ENCODE data around the gene RPS6KA3.
"Not testable (repeated sequence)": the region's sequence is repeated elsewhere in the genome, so short reads cannot be mapped to it uniquely, and the experiment has no call there.

DNA sequence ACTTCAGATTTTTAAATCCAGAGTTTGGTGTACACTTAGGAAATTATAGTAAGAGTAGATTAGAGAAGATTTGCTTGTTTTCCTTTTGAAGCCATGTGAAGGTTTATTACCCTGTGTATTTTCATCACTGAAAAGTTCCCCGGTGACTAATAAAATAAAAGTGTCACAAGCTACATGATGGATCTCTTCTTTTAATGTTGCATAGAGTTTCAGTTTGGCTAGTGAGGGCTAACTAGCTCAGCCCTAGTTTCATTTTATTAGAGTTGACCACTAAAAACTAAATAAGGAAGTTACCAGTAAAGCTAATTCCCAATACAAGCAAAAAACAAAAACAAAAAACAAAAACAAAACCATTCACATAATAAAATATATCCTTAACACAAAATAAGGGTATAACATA, 139.9 kb downstream of the RPS6KA3 start:
- not testable (repeated sequence) for TF ChIP-seq POLR2AphosphoS5 (IDR thresholded peaks at IDR 0.05)
- TF ChIP-seq, protein P1, sequence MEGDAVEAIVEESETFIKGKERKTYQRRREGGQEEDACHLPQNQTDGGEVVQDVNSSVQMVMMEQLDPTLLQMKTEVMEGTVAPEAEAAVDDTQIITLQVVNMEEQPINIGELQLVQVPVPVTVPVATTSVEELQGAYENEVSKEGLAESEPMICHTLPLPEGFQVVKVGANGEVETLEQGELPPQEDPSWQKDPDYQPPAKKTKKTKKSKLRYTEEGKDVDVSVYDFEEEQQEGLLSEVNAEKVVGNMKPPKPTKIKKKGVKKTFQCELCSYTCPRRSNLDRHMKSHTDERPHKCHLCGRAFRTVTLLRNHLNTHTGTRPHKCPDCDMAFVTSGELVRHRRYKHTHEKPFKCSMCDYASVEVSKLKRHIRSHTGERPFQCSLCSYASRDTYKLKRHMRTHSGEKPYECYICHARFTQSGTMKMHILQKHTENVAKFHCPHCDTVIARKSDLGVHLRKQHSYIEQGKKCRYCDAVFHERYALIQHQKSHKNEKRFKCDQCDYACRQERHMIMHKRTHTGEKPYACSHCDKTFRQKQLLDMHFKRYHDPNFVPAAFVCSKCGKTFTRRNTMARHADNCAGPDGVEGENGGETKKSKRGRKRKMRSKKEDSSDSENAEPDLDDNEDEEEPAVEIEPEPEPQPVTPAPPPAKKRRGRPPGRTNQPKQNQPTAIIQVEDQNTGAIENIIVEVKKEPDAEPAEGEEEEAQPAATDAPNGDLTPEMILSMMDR (IDR thresholded peaks at IDR 0.05 in 8 of 11, conservative IDR thresholded peaks at IDR 0.05 in 3 of 11): not testable (repeated sequence)

Measured in spleen (tissue), 7 donors.